Measurements from ENCODE around the gene ASB17.

- TF ChIP-seq CTCF (IDR thresholded peaks at IDR 0.05) (no peak), POLR2AphosphoS5 (IDR thresholded peaks at IDR 0.05) (no peak), POLR2A (IDR thresholded peaks at IDR 0.05) (no peak), EP300 (IDR thresholded peaks at IDR 0.05) (no peak)
These were observed 52.2 kb downstream of the ASB17 start for GRCh38 chr1:75879985-75880384.
